GM18508 (cell line): ENCODE data around the gene PDE2A.
"Not testable (repeated sequence)": the region's sequence is repeated elsewhere in the genome, so short reads cannot be mapped to it uniquely, and the experiment has no call there.

Experiments used
- ATAC-seq: cut with Tn5 transposase; IDR thresholded peaks from one replicate; pipeline ENCODE4 v1.9.1; 2021; ENCODE audit warnings: moderate number of reproducible peaks; ENCODE audit not compliant: insufficient read depth, unreplicated experiment

Gene PDE2A

DNA sequence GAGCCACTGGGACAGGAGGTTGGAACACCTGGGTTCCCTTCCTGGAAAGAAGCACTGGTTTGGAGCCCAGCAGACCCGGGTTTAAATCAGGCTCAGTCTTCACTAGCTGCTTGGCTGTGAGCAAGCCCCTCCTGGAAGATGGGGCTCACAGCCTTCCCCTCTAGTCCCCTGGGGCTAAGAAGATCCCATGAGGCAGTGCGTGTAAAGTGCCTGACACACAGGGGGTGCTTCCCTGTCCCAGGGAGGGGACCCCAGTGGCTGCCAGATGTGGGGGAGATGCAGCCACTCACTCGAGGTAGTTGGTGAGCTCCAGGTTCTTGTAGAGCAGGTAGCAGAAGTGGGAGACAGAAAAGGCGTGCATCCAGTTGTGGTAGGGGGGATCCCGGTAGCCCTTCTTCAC, 93.2 kb downstream of the PDE2A start:
- no peak for ATAC-seq

DNA sequence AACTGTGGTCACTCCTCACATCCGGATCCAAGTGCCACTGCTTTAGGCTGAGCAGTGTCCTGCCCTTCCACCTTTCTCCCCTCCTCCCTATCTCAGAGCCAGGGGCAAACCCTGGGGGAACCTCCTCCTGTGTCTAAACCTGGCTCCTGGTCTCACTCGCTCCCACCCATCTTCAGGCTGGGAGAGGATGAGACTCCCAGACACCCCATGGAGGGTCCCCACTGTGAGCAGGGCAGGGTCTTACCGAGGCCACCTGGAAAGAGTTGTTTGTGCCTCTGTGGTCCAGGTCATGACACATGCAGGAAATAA, 93.6 kb downstream of the PDE2A start:
- ATAC-seq, result no peak

GRCh38 chr11:72579816-72580641, 94.2 kb downstream of the PDE2A start:
- no peak for ATAC-seq

DNA sequence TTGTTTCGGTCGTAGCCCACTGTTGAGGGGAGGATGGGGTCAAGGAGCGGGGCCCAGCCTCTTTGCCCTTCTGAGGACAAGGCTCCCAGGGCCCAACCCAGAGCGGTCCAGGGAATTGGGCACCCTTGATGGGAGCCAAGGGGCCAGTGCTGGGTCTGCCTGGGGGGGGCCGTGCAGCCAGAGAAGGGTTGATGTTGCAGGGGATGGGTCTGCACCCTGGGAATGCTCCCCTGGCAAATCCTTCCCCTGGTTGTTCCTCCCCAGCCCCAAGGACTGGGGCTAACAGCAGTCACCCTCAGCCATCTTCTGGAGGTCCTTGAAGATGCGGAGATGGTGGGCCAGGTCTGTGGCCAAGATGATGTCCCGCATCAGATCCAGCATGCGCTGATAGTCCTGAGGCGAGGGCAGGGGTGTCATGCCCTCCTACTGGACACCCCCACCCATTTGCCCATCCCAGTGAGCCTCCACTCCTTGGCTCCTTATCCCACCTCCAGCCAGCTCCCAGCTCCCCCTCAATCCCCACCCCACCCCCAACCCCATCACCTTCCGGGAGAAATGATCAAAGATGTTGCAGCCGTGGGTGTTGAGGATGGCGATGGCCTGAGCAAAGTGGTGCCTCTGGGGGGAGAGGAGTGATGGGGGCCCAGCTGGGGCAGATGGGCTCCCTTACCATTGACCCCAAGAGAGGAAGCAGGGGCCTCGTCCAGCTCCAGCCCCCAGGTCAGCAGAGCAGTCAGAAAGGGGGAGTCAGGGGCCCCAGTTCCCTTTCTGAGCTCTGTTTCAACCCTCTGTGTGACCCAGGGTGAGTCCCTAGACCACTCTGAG, 95.0 kb downstream of the PDE2A start:
- no peak for ATAC-seq

- ATAC-seq, result no peak
Measured at GRCh38 chr11:72578566-72578965, 95.7 kb downstream of the PDE2A start.

GRCh38 chr11:72578051-72578450, 96.2 kb downstream of the PDE2A start:
- no peak for ATAC-seq

GRCh38 chr11:72577271-72577721, 96.9 kb downstream of the PDE2A start:
- ATAC-seq, result no peak

DNA sequence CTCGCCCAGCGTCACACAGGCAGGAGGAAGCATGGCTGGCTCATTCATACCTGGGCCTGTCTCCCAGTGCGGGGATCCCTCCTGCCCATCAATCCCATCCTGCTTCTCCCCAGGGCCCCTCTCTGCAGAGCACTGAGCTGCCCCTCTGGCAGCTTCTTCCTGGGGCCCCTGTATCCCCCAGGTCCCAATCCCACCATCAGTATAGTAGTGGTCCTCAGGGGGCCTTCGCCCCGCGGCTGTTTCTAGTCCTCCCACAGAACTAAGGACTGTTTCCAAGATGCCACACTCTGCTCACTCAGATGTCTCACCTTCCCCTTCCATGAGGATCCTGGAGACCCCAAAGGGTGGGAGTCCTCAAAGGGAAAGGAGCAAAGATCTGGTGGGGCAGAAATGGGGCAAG, 97.6 kb downstream of the PDE2A start:
- no peak for ATAC-seq

GRCh38 chr11:72576243-72576595, 98.0 kb downstream of the PDE2A start:
- ATAC-seq, result no peak

GRCh38 chr11:72575533-72576242, 98.5 kb downstream of the PDE2A start:
- ATAC-seq, result no peak

DNA sequence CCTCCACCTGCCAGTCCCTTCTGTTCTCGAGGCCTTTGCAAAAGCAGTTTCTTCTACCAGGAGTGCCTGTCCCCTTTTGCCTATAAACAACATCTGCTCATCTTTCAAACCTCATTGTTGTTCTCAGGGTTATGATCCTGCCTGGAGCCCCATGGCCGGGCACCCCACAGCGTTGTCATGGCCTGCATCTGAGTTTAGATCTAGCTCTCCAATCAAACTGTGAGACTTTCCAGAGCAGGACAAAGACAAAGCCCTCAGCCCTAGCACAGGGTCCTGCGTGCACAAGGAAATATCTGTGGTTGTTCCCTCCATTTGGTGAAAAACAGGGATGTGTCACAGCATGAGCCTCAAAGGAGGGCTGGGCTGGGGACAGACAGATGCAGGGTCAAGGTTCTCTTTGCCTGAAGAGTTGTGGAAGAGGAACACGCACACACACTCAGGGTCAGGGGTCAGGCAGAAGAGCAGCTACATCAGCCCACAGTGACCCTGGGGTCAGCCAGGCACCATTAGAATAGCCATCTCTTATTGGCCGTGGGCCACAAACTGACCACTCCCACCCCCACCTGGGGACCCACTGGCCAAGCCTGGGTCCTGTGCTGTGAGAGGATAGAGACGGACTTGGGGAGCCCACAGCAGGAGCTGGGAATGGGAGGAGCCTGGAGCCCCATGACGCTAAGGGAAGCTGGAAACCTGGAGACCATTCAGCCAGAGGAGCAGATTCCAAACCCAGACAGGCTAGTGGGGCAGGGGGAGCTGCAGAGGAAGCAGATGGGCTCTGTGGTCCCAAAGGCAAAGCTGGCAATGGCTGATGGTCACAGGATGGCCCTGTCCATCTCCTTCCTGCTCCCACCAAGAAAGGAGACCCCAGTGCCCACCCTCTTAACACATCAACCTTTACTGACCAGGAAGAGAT, 99.4 kb downstream of the PDE2A start:
- ATAC-seq, result no peak

GRCh38 chr11:72573855-72574445, 100.3 kb downstream of the PDE2A start:
- ATAC-seq, result no peak

- ATAC-seq, result no peak
Measured at GRCh38 chr11:72573072-72573854, 101.0 kb downstream of the PDE2A start.

GRCh38 chr11:72572540-72572939, 101.7 kb downstream of the PDE2A start:
- not testable (repeated sequence) for ATAC-seq

- no peak for ATAC-seq
Measured at GRCh38 chr11:72570893-72571661, 103.1 kb downstream of the PDE2A start.

- no peak for ATAC-seq
Measured at GRCh38 chr11:72569966-72570892, 104.0 kb downstream of the PDE2A start.

DNA sequence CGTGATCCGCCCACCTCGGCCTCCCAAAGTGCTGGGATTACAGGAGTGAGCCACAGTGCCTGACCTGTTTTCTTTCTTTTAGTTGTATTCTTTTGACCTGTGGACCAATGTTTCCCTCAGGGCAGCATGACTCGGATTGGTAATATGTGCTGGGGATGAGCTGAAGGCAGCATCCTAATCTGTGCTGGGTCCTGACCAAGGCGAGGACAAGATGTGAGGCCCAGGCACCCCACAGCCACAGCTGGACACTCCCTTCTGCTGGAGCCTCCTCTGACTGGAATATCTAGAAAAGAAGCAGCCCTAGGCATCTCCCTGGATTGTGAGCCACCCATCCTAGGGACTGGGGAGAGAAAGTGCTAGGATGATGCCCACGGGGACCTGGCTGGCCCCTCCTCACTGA, 105.4 kb downstream of the PDE2A start:
- no peak for ATAC-seq
